Thoracic aorta endothelial cell (primary cell): ENCODE results near the gene ZNF630. TPM values are rescaled to one million over a fixed set of nuclear protein-coding genes. Genes with fewer than 3 reads are reported as not detected.

Experiments
- total RNA-seq: library from RNA; depleted of rRNA; stranded (reverse); fragments of >200 nt; gene quantifications from 2 replicates; pipeline ENCODE4 v1.2.3, GENCODE V29; 2012

Gene ZNF630
- 0.50 and 0.80 TPM in 2 replicates for total RNA-seq

GRCh38 chrX:48071064-48071985, at the start of gene ZNF630:
ZNF630 (minus strand) TSS chrX:48071640; CDS start chrX:48066886, 4,754 bp downstream.

Other genes starting within 250 kb of the ZNF630 start
- 7.0 and 7.6 TPM in 2 replicates for gene ZNF81, start 234.7 kb downstream of the ZNF630 start, total RNA-seq
- gene ZNF182, start 67.7 kb downstream of the ZNF630 start, total RNA-seq, result 4.1 and 4.5 TPM in 2 replicates
- gene SPACA5, start 64.7 kb downstream of the ZNF630 start, total RNA-seq, result not detected in 2 replicates
- not detected in 2 replicates for gene SPACA5B, start 59.0 kb upstream of the ZNF630 start, total RNA-seq
- not detected in 2 replicates for gene SSX5, start 125.2 kb upstream of the ZNF630 start, total RNA-seq
- gene SSX1, start 183.8 kb upstream of the ZNF630 start, total RNA-seq, result not detected in 2 replicates